GM18520 (cell line): ENCODE results near the gene HIRA.
"Not testable (repeated sequence)": the region's sequence is repeated elsewhere in the genome, so short reads cannot be mapped to it uniquely, and the experiment has no call there.

Source experiments
- ATAC-seq: cut with Tn5 transposase; IDR thresholded peaks from one replicate; pipeline ENCODE4 v1.9.1; 2021; ENCODE audit not compliant: unreplicated experiment

The HIRA gene

DNA sequence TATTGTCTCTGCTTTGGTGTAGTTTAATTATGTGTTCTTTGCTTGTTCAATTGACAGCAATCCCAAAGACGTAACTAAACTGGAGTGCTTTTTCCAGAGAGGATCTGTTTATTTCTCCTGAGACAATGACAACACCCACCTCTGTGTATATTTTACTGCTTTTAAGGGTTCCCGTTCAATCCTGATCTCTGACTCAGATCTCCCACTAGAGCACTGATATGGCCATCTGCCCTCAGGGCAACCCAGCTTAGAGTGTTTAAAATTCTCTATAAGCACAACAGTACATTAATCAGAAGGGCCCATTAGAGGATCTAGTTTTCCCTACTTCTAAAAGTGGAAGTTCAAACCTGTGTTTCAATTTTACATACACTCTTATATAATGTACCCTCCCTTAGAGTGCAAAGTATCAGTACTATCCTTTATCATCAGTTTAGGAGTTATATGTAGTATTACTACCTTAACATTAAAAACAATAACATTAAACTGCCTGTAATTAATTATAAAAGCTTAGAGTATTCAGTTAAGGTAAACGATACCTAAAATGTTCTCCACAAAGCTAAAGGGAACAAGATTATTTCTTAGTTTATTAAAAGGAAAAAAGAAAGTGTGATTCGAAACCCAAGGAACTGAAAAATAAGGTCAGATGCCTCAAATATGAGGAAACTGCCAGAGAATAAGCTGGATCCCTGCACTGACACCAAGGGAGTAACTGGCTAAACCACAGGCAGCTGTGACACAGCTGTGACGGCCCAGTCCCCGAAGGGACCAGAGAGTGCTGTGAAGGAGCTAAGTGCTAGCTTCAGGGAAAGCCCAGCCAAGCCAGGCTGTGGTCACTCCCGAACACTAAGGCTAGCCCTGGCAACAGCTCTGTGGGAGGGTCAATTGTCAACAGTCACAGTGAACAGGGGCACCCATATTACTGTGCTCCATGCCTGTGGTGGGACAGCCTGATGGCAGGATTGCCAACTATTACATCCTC, 32.2 kb upstream of the HIRA start:
- ATAC-seq: no peak

- ATAC-seq: no peak
Measured at GRCh38 chr22:19463008-19463407, 31.5 kb upstream of the HIRA start.

GRCh38 chr22:19461506-19461905, 30.0 kb upstream of the HIRA start:
- ATAC-seq: no peak

- no peak for ATAC-seq
Measured at GRCh38 chr22:19460036-19460435, 28.5 kb upstream of the HIRA start.

- ATAC-seq: no peak
Measured at GRCh38 chr22:19457828-19458428, 26.4 kb upstream of the HIRA start.

DNA sequence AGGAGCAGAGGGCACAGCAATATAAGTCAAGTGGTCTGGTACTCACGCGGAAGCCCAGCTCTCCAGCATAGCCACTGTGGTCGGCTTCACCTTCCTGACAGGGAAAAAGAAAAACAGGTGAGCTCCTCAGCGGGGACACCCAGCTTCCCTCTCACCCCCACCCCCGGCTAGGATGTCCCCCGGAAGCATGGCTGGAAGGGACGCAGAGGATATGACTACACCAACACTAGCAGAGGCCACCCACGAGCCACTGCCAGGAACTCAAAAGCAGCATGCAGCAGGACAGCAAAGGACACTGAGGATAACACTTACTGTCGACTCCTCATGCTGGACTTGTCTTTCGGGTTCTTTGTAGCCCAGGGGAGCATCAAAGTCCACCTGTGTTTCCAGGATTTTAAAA, 25.0 kb upstream of the HIRA start:
- no peak for ATAC-seq

GRCh38 chr22:19455585-19456370, 24.2 kb upstream of the HIRA start:
- no peak for ATAC-seq

DNA sequence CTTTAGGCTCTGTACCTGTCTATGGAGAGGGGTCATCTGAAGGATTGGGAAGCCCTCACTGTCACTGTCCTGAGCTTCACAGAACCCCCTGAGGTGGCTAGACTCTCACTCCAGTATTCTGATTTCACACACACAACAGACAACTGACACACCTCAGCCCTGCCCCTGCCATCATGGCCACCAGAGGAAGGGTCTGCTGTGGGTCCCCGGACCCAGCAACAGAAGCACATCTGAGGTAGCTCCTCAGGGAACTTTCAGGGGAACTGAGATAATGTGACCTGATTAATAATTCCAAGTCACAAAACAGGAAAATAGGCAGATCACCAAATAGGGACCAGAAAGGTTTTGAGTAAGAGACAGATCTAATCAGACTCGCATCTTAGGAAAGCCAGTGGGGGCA, 23.5 kb upstream of the HIRA start:
- ATAC-seq: no peak

GRCh38 chr22:19454156-19454555, 22.6 kb upstream of the HIRA start:
- no peak for ATAC-seq

DNA sequence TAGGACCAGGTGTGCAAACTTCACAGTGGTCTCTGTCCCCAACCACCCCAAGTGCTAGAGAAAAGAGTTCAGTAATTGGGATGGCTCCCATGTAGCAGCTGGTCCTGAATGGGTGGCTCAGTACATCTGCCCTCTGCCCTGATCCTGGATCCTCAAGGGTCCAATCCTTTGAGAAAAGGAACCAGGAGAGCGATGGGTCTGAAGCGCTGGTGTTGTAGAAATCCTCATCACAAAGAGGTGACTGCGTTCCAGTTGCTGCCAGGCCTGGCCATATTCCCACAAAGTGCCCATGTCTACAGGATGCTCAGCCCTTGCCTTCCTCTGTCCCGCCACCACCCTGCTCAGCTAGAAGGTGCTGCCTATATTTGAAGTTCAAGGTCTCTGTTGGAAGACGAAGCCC, 22.2 kb upstream of the HIRA start:
- ATAC-seq: no peak

DNA sequence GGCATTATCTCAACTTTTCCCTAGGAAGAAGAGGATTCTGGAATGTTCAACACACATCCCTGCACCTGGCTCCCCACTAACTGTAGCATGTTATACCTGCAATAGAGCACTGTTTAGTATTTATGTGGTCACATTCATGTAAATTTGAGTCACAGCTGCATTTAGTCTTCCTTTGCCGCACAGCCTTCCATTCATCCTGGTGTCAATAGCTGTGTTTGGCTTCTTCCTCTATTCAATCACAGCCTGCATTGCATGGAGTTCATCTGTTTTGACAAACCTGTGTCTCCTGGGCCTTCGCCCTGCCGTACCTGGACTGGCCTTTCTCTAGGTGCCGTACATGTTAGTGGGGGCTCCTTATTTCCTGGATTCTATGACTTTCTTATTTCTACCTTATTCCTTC, 20.0 kb upstream of the HIRA start:
- no peak for ATAC-seq

GRCh38 chr22:19450363-19451175, 19.0 kb upstream of the HIRA start:
- no peak for ATAC-seq

- ATAC-seq: no peak
Measured at GRCh38 chr22:19449422-19449767, 17.9 kb upstream of the HIRA start.

GRCh38 chr22:19448739-19449421, 17.3 kb upstream of the HIRA start:
- ATAC-seq: peak; percentile 29

DNA sequence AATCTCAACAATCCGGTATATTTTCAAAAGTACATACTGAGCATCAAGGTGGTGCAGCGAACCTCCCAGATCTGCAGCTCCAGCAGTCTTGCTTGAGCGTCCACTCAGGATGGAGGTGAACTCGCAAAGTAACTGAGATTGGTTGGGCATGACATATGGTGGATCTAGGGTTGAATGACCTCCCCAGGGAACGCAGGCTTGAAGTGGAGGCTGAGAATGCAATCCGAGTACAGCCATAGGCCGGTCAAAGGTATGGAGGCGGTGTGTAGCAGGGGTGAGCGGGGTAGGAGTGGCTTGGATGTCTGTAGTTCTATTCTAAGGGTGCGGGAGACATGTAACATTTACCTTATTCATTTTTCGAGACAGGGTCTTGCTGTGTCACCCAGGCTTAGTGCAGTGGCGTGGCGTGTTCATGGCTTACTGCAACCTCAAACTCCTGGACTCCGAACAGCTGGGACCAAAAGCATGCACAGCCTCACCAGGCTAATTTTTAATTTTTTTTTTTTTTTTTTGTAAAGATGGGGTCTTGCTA, 16.6 kb upstream of the HIRA start:
- ATAC-seq: no peak

DNA sequence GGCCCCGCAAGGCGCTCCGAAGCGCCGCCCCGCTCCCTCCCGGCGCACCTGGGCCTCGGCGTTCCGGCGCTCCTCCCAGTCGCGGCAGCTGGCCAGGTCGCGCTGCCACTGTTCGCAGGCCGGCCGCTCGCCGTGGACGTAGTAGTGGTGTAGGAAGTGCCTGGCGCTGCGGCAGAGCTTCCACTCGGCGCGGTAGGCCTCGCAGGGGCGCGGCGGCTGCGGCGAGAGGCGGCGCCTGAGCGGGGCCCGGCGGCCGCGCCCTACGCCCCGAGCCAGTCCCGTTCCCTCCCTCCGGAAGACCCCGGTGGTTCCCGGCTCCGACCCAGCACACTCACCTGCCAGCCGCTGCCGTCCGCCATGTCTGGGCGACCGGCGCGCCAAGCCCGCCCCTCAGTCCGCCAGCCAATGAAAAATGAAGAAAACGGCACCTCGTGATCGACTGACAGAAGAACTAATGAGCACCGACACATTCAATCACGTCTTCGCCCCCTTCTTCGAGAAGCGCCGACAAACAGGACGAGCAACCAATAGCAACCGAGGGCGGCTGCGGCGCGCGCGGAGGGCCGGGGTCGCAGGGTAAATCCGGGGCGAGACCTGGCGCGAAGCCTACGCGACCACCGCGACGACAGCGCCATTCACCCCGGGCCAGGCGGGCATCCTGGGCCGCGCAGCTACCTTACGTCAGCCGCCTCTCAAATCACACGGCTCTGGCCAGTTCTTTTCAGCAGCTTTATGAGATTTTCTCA, 16.0 kb upstream of the HIRA start, which contains the start of gene C22orf39:
C22orf39 (minus strand) TSS at position 382 of the 746 bp plus-strand sequence; CDS start at position 359, 23 bp downstream.
- peak; percentile 62 for ATAC-seq

GRCh38 chr22:19446603-19447329, 15.2 kb upstream of the HIRA start:
- ATAC-seq: no peak

- not testable (repeated sequence) for ATAC-seq
Measured at GRCh38 chr22:19445279-19445982, 13.9 kb upstream of the HIRA start.
